Activated CD4-positive, alpha-beta T cell treated with anti-CD3 and anti-CD28 coated beads, Interleukin-2, Interleukin-4, amounts not matched to agents 100 ng/mL and 50 ng/mL, durations not matched to agents 16 hours and 8 hours (primary cell): ENCODE results near the gene BBX.
"Not testable (repeated sequence)": the region's sequence is repeated elsewhere in the genome, so short reads cannot be mapped to it uniquely, and the experiment has no call there.

Experiments
- DNase-seq: peaks from one replicate; pipeline ENCODE4 v3.0.0-alpha.2; 2020; ENCODE audit warnings: low spot score

Gene BBX

DNA sequence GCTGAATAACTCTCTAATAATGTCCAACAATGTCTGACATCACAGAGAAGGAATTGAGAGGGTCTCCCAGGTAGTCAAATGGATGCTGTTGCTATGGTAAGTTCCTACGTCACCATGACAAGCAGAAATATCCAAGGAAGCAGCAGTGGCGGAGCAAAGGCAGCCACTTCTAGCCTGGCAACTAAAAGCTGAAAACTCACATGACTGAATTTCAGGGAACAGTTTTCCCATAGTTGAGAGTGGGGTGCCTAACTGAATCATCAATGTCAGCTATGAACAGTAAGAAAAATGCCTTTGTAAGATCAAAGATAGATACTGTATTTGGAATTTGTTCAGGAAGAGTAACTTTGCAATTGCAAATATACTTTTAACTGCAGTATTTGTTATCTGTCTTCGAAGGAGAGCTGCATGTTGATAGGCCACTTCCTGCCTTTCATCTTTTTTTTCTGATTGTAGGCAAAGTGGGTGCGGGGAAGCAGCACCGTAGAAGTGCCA is 161.7 kb downstream of the BBX start:
- no peak for DNase-seq

DNA sequence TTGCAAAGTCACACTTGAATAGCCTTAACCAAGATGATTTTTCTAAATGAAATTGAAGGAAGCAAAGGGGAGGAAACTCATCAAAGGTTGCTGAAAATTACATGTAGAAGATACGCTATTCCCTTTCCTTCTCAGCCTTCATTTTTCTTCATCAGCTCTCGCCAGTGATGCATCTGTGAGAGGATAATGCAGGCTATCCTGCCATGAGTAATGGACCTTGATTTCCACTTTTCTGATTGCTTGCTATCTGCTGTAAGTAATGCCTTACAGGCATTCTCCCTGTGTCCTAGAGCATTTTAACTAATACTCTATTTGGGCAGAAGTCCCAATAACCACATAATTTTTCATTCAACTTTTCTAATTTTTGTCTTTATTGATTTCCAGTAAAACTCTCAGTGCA is 162.6 kb downstream of the BBX start:
- no peak for DNase-seq

DNA sequence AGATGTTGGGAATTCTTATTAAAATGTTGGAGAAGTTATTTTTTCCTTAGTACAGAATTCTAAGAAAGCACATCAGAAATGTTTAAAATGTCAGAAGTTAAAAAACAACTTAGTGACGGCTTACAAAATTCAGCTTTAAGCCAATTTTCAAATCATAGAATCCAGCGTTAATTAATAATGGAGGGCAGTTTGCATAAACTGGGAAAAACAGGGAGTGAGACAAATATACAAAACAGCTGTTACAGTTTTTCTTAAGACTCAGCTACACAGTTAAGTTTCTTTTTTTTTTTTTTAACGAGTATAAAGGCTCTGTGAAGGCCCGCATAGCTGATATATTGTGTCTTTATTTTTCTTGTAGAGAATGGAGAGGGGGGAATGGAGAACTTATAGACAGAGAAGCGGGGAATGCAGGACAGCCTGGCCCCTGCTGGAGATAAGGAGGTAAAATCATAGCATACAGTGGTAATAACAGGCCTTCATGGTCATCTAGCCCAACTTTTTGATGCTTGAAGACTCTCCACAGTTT is 164.4 kb downstream of the BBX start:
- no peak for DNase-seq

GRCh38 chr3:107689355-107689754 is 166.6 kb downstream of the BBX start:
- no peak for DNase-seq

GRCh38 chr3:107690522-107691138 is 167.9 kb downstream of the BBX start:
- DNase-seq = peak; percentile 43

- not testable (repeated sequence) for DNase-seq
These were observed 169.2 kb downstream of the BBX start for GRCh38 chr3:107691984-107692383.

DNA sequence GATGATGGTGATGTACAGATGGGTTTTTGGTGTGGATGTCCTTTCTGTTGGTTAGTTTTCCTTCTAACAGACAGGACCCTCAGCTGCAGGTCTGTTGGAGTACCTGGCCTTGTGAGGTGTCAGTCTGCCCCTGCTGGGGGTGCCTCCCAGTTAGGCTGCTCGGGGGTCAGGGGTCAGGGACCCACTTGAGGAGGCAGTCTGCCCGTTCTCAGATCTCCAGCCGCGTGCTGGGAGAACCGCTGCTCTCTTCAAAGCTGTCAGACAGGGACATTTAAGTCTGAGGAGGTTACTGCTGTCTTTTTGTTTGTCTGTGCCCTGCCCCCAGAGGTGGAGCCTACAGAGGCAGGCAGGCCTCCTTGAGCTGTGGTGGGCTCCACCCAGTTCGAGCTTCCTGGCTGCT is 174.6 kb downstream of the BBX start:
- DNase-seq = not testable (repeated sequence)

DNA sequence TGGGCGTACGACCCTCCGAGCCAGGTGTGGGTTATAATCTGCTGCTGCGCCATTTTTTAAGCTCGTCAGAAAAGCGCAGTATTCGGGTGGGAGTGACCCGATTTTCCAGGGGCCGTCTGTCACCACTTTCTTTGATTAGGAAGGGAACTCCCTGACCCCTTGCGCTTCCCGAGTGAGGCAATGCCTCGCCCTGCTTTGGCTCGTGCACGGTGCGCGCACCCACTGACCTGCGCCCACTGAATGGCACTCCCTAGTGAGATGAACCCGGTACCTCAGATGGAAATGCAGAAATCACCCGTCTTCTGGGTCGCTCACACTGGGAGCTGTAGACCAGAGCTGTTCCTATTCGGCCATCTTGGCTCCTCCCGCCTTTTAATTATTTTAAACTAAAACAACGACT is 175.1 kb downstream of the BBX start:
- DNase-seq = not testable (repeated sequence)

- DNase-seq = no peak
These were observed 176.9 kb downstream of the BBX start for GRCh38 chr3:107699682-107700081.

DNA sequence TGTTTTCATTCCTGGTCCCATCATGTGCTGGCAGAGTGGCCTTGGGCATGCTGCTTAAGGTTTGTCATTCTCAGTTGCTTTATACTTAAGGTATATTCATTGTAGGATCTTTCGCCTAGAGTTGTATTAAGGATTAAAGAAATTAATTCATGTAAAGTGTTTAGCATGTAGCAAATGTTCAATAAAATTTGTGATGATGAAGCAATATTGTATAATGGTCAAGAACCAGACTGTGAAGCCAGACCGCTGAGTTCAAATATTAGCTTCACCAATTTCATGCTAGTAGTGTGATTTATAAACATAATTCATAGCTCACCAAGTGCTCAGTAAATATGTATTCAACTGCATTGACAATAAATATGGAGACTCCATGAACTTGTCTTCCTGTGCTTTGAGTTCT is 178.5 kb downstream of the BBX start:
- no peak for DNase-seq

DNA sequence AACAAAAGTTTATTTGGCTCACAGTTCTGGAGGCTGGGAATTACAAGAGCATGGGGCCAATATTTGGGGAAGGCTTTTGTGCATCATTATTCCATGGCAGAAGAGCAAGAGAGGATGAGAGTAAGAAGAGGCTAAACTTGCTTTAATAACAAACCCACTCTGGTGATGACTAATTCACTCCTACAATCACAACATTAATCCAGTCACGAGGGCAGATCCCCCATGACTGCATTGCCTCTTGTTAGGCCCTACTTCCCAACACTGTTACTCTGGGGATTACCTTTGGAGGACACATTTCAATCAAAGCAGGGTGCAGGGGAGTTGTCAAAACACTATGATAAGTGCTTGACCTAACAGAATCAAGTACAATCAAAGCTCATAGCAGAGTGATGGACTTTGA is 181.7 kb downstream of the BBX start:
- DNase-seq = no peak

DNA sequence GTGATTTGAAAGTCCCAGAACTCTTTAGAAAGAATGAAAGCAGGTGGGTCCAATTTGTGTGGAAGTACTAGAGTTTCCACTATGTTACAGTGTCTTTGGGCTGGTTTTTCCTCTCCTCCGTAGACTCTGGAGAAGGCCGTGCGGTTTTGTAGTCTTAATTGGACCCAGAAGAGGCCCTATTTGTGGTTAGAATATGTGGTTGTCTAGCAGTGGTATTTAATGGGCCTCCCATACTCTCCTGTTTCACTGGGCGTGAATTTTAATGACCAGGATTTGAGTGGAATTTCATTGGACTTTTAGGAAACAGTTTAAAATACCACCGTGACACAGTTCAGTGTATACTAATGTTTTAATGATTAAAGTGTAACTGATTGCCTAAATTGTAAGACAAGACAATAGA is 182.3 kb downstream of the BBX start:
- DNase-seq = no peak

DNA sequence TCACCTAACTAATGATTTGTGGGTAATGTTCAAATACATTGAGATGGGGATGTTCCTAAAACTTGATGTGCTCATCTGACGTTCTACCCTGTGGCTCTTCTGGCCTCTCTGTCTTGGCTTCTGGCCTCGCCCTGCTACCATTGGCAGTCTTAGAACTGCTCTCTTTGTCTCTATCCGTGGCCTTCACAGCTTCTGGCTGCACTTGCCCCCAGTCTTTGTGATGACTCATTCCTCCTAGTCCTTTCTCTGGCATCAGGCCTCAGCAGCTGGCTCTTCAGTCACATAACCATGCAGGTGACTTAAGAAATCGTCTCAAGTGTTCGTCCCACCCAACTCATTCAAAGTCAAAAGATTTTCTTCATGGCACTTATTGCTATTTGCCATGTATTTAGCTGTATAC is 188.1 kb downstream of the BBX start:
- no peak for DNase-seq

DNA sequence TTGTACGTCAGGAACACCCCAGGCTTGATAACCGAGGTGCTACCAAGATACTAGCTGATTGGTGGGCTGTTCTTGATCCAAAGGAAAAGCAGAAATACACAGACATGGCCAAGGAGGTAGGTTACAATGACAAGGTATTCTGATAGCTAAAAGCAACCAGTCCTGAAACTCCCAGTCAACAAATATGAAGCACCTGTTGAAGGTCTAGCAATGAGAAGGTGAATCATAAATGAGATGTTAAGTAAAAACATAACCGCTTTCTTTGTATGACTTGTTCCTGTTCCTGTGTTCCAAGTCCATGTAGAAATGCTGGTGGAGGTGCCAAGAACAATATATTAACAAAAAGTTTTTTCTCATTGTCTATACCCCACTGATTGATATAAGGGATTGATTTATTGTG is 194.0 kb downstream of the BBX start:
- no peak for DNase-seq

- no peak for DNase-seq
These were observed 195.8 kb downstream of the BBX start for GRCh38 chr3:107718547-107718946.

DNA sequence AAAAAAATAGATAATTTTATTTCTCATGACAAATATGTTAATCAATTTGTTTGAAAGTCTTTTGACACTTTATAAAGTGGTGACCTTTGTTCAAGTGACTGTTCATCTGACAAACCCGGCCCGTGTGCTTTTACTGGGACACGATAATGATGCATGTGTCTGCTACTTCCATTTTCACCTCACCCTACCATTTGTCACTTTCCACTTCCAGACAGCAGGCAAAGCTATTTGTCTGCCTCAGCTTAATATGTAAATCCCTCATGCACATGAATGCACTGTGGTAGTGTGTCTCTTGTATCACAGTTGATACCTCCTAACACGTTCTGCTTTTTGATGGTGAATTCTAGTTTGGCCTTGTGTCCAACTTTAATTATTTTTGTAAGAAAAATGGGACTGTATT is 204.3 kb downstream of the BBX start:
- no peak for DNase-seq

DNA sequence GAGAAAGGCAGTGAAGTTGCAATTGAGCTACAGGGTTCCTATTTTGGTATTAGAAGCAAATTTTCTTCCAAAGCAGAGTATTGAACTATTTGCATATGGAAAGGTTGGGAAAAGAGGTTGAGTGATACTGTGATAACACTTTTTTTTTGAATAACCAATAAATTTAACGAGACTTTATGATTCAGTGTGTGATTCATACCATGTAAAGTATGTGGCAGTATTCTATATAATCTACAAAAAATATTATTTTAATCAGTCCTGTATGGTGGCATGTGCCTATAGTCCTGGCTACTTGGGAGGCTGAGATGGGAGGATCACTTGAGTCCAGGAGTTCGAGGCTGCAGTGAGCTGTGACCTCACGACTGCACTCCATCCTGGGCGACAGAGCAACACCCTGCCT is 206.9 kb downstream of the BBX start:
- DNase-seq = no peak

DNA sequence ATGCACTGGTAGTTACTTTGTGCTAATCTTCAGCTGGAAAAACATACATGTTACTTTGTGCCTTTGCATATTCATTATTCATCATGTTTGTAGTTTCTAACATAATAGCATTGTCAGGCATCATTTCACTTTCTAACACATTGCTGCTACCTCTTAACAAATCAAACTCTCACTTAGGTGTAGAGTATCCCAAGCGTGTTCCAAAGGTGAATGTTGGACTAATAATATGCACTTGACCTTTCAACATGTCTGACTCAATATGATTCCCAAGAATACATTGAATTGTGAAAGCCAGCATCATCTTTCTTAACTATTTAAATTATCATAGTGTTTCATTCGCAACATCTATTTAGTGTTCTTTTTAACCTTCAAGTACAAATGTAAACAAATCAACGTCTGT is 211.6 kb downstream of the BBX start:
- DNase-seq = no peak

DNA sequence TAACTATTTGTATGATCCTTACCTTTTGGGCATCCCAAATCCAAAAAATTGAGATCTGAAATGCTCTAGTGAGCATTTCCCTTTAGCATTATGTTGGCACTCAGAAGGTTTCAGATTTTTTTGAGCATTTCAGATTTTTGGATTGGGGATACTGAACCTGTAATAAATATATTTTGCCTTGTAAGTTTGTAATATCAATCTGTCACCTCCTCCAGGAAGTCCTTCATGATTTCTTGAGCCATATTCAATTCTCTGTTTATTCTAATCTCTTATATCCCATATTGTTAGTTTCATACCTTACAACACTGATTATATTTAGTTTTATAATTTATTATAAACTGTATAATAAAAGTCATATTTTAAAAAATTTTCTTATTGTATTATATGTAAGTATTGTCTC is 215.2 kb downstream of the BBX start:
- DNase-seq = no peak

DNA sequence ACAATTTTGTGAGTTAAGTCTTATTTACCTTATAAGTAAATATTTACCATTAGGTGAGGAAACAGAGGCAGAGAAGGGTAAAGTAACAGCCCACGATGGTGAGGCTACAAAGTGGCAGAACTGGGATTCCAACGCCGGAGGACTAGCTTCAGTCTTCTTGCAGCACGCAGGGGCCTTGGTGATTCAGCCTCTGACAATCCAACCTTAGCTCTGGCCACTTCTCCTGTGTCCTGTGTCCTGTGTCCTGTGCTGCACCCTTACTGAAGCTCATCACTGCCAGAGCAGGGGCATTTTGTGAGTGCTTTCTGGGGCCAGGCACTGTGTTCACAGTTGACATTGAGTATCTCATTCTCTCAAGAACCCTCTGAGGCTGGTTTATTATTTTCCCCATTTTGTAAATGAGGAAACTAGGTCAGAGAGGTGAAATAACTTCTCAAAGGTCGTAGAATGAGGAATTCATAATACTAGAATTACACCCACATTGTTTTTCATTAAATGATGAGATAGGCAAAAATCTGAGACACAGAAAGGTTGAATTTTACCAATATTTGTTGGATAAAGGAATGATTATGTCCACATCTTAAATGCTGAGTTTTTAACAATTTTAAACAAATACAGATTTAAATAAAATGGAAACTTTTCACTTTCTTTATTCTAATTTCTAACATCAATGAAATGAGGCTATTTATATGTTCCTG is 215.9 kb downstream of the BBX start:
- DNase-seq = no peak

DNA sequence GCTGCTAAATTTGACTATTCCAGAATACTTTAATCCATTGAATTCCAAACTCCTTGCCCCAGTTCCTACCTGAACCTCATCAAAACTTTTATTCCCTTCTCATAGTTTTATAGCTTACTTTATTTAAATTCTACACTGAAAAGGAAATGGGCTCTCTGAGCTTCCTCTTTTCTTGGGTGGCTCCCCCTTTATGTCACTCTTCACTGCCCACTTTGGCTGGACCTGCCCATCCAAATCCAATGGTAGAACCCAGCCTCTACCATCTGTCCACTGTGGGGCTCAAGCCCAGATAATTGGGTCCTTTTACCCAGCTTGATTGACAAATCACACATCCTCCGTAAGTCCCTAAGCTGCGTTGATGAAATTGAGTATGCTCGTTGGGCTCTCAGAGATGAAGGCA is 216.5 kb downstream of the BBX start:
- DNase-seq = no peak

DNA sequence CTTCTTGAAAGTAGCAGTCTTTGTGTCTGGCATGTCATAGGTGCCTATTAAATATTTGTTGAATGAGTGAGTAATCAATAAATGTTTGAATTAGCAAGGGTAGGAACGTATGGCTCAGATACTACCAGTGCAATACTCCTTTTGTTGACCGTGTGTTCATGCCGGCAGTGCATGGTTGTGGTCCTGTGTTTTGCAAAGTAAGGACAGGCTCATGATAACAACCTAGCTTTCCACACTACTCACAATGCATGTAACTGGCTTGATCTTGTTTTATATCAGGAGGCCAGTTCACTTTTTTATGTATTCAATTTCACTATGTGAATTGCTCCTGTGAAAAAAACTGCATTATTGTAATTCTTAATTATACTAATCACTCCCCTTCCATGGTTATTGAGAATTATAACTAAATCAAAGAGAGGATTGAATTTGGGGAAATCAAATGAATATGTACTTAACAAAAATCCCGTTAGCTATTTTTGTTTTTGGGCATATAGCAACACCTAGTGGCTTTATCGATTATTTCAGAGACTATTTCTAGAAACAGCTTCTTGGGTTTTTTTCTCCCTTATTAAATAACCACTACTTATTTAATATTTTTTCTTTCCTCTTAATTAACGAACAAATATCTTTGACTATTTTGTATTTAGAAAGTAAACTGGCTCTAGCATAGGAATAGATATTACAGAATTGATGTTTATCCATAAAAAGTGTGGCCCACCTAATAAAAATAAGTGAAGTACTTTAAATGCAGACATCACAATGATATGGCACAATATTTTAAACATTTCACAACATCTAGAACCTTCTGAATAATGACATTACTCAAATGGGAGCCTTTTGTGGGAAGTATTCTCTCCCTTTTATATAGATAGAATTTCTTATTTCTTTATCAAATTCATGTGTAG is 218.5 kb downstream of the BBX start:
- DNase-seq = peak; percentile 7

- DNase-seq = no peak
These were observed 222.6 kb downstream of the BBX start for GRCh38 chr3:107745354-107745753.
